ENCODE results near the gene ZBTB18. TPM values are rescaled to one million over a fixed set of nuclear protein-coding genes. Genes with fewer than 3 reads are reported as not detected.
A peak's percentile ranks its signal among the peaks of the same experiment; 100 is the strongest.

The ZBTB18 gene
- total and polyA plus RNA-seq, 10 donors, result 17.2 to 43.0 (median 32.8) TPM

DNA sequence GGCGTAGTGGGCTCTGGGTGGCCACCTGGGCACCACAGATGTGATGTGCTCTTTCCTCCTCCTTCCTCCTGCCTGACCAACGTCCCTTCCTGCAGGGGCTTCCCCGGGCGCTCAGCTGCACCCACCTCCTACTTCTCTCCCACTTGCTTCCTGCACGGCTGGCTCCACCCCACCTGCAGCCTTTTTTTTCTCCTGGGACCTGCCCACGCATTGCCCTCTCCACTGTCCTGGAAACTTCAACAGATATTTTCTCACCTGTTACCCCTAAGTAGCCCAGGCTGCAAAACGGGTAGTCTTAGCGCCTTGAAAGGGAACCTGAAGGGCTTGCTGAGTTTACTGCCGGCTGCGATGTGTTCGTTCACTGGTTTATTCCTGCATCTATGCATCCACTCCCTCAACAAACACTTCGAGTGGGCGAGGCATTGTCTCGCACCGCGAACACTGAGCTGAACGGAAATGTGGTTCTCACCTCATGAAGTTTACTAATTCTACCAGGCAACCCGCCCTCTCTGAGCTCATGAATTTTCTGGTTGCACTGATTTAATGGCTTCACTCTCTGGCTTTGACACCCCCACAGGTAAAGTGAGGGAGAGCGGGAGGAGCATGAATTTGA is 23.6 kb downstream of the ZBTB18 start:
- peak overlapping the region in 4 of 8 donors; percentile 4 to 52 (median 9) for H3K4me3 ChIP-seq
- H3K27me3 ChIP-seq (replicated peaks in 1 of 7), result peaks cover 0 to 18% (median 0%) of the 10 kb centered on the region in 7 donors
- H3K4me1 ChIP-seq, result peaks cover 0 to 46% (median 25%) of the 10 kb centered on the region in 6 donors
- no peaks in the 10 kb centered on the region for H3K36me3 ChIP-seq
- intact Hi-C loops (cut with DNase I; ENCODE audit: low total_unique reads), result no loop called here
- H3K9me3 ChIP-seq, result no peaks in the 10 kb centered on the region
- TF ChIP-seq POLR2AphosphoS5 (IDR thresholded peaks at IDR 0.05) (peak in 2 of 3 donors; percentile 20 to 53), POLR2A (IDR thresholded peaks at IDR 0.05) (no peak)
- H3K27ac ChIP-seq, result peak overlapping the region in 6 of 8 donors; percentile 32 to 71 (median 56)
- WGBS, 5 donors, result 29 to 48% (median 44%) methylated on average over 19 of the region's 19 CpGs
- DNase-seq, result peak; percentile 84

DNA sequence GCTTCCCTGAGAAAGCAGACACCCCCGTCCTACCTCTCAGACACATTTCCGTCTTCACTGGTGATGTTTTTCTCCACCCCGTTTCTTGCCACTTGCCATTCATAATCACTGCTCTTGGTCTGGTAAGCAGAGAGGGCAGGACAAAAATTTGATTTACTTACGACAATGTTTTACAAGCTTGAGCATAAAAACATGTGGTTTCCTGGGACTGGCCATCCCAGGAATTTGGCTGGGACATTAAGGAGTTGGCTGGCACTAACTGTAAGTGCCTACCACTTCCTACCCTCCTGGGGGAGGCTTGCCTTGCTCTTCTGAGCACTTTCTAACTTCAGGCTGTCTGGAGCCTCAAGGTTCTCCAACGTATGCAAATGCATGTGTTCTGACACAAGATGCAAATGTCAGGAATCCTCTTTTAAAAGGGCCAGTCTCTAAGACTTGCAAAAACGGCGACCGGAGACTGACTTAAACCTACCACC is 24.2 kb downstream of the ZBTB18 start:
- Histone ChIP-seq H3K27ac (peak overlapping the region in 6 of 8 donors; percentile 32 to 71 (median 56)), H3K9me3 (no peaks in the 10 kb centered on the region), H3K36me3 (no peaks in the 10 kb centered on the region), H3K27me3 (replicated peaks in 1 of 7) (peaks cover 0 to 18% (median 0%) of the 10 kb centered on the region in 7 donors), H3K4me3 (peak overlapping the region in 4 of 8 donors; percentile 4 to 52 (median 9)), H3K4me1 (peaks cover 0 to 46% (median 25%) of the 10 kb centered on the region in 6 donors)
- WGBS, 5 donors, result 27 to 36% (median 35%) methylated on average over 8 of the region's 8 CpGs
- TF ChIP-seq POLR2A (IDR thresholded peaks at IDR 0.05), result no peak
- TF ChIP-seq, protein P1, sequence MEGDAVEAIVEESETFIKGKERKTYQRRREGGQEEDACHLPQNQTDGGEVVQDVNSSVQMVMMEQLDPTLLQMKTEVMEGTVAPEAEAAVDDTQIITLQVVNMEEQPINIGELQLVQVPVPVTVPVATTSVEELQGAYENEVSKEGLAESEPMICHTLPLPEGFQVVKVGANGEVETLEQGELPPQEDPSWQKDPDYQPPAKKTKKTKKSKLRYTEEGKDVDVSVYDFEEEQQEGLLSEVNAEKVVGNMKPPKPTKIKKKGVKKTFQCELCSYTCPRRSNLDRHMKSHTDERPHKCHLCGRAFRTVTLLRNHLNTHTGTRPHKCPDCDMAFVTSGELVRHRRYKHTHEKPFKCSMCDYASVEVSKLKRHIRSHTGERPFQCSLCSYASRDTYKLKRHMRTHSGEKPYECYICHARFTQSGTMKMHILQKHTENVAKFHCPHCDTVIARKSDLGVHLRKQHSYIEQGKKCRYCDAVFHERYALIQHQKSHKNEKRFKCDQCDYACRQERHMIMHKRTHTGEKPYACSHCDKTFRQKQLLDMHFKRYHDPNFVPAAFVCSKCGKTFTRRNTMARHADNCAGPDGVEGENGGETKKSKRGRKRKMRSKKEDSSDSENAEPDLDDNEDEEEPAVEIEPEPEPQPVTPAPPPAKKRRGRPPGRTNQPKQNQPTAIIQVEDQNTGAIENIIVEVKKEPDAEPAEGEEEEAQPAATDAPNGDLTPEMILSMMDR (IDR thresholded peaks at IDR 0.05 in 8 of 11, conservative IDR thresholded peaks at IDR 0.05 in 3 of 11), result no peak
- TF ChIP-seq POLR2AphosphoS5 (IDR thresholded peaks at IDR 0.05), result no peak
- intact Hi-C loops (cut with DNase I; ENCODE audit: low total_unique reads), result no loop called here
- no peak for DNase-seq

DNA sequence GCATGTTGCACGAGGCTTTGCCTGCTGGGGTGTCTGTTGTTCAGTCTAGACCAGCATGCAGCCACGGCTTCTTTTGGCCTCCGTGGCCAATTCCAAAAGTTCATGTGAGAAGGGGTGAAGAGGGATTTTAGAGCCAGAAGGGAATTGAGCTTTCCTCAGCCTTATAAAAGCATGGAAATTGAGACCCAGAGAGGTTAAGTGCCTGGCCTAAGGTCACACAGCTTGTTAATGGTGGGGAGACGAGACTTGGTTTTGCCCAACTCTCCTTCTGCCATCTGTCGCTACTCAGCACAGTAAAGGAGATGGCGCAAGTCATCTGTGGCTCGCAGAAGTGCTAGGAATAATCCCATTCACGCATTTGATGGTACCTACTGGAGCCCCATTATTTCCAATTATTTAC is 25.7 kb downstream of the ZBTB18 start:
- TF ChIP-seq POLR2AphosphoS5 (IDR thresholded peaks at IDR 0.05) (no peak), POLR2A (IDR thresholded peaks at IDR 0.05) (no peak)
- TF ChIP-seq, protein P1 (IDR thresholded peaks at IDR 0.05 in 8 of 11, conservative IDR thresholded peaks at IDR 0.05 in 3 of 11), result no peak
- WGBS, 5 donors, result 85 to 91% (median 90%) methylated on average over 7 to 8 of the region's 8 CpGs
- Histone ChIP-seq H3K4me3 (no peak overlapping the region), H3K36me3 (no peaks in the 10 kb centered on the region), H3K4me1 (peaks cover 0 to 46% (median 25%) of the 10 kb centered on the region in 6 donors), H3K9me3 (no peaks in the 10 kb centered on the region), H3K27ac (no peak overlapping the region), H3K27me3 (replicated peaks in 1 of 7) (peaks cover 0 to 18% (median 0%) of the 10 kb centered on the region in 7 donors)
- DNase-seq, result no peak
- intact Hi-C loops (cut with DNase I; ENCODE audit: low total_unique reads), result no loop called here

DNA sequence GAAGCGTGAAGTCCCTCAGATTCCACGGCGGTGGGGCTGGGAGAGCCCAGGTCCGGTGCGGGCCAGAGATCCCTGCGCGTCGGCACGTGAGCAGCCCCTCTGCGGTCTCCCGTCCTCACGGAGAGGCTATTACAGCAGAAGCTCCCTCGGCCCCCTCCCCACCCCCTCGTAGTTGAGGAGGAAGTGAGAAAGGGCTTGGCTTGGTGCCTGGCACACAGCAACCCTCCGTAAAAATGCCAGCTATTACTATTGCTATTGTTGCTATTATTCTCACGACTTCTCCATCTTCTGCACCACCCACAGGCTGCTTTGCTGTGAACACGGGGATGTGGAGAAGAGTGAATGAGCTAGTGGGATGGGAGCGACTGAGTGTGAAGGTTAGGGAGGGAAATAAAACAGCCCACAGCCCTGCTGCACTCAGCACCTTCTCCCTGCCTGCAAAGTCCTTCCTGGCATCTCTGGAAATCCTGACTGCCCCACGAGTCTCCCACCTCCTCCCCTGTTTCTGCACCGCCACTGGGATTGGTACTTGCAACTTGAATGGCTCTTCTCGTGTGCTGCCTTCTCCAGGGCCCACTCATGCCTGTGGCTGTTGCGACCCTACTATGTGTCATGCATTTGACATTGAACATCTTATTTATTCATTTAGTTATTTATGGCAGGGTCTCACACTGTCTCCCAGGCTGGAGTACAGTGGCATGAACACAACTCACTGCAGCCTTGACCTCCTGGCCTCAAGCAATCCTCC is 26.6 kb downstream of the ZBTB18 start:
- Histone ChIP-seq H3K4me3 (no peak overlapping the region), H3K36me3 (no peaks in the 10 kb centered on the region), H3K27ac (no peak overlapping the region), H3K9me3 (no peaks in the 10 kb centered on the region), H3K27me3 (replicated peaks in 1 of 7) (peaks cover 0 to 25% (median 0%) of the 10 kb centered on the region in 7 donors), H3K4me1 (peaks cover 0 to 46% (median 25%) of the 10 kb centered on the region in 6 donors)
- 59 to 75% (median 63%) methylated on average over 21 to 22 of the region's 22 CpGs for WGBS, 5 donors
- peak; percentile 82 for DNase-seq
- no peak for TF ChIP-seq POLR2A (IDR thresholded peaks at IDR 0.05)
- TF ChIP-seq, protein P1 (IDR thresholded peaks at IDR 0.05 in 8 of 11, conservative IDR thresholded peaks at IDR 0.05 in 3 of 11), result no peak
- TF ChIP-seq POLR2AphosphoS5 (IDR thresholded peaks at IDR 0.05), result no peak
- intact Hi-C loops (cut with DNase I; ENCODE audit: low total_unique reads), result no loop called here

Data from spleen (tissue), 11 donors.